GM23338 (cell line): ENCODE measurements around the gene TMPRSS5. TPM values are rescaled to one million over a fixed set of nuclear protein-coding genes. Genes with fewer than 3 reads are reported as not detected.

ENCODE experiments used
- ATAC-seq: fragments of 200-7000 bp; cut with Tn5 transposase; 3 replicates; pipeline ENCODE4 v1.9.1; 2020
- DNase-seq: peaks from one replicate; pipeline ENCODE4 v3.0.0-alpha.2; 2015; ENCODE audit warnings: low spot score
- H2AFZ ChIP-seq: fragments of 200-600 bp; sonication (generic); 2 replicates; pipeline ENCODE4 v1.8.0; 2016; ENCODE audit warnings: antibody characterized with exemption, mild to moderate bottlenecking, moderate library complexity
- H3F3A ChIP-seq: fragments of 200-600 bp; sonication (generic); replicated peaks from 2 replicates; pipeline ENCODE4 v1.8.0; 2017; ENCODE audit warnings: antibody characterized with exemption, mixed run types, low read depth
- H3K27ac ChIP-seq: fragments of 200-600 bp; sonication (generic); 2 replicates; pipeline ENCODE4 v1.6.1; 2016; ENCODE audit warnings: low read depth
- H3K27me3 ChIP-seq: fragments of 200-600 bp; sonication (generic); 2 replicates; pipeline ENCODE4 v1.8.0; 2016; ENCODE audit warnings: mild to moderate bottlenecking, mixed run types, moderate library complexity; ENCODE audit not compliant: insufficient read depth
- H3K36me3 ChIP-seq: fragments of 200-600 bp; sonication (generic); 2 replicates; pipeline ENCODE4 v1.8.0; 2016; ENCODE audit warnings: mild to moderate bottlenecking; ENCODE audit not compliant: insufficient read depth
- H3K4me1 ChIP-seq: fragments of 200-600 bp; sonication (generic); 2 replicates; pipeline ENCODE4 v1.8.0; 2016; ENCODE audit warnings: mild to moderate bottlenecking, moderate library complexity; ENCODE audit not compliant: insufficient read depth
- H3K4me2 ChIP-seq: fragments of 200-600 bp; sonication (generic); 2 replicates; pipeline ENCODE4 v1.7.1; 2017; ENCODE audit warnings: mixed run types
- H3K4me3 ChIP-seq: fragments of 200-600 bp; sonication (generic); 2 replicates; pipeline ENCODE4 v1.6.1; 2016; ENCODE audit warnings: mixed run types
- H3K79me2 ChIP-seq: fragments of 200-600 bp; sonication (generic); replicated peaks from 2 replicates; pipeline ENCODE4 v1.8.0; 2017; ENCODE audit warnings: mild to moderate bottlenecking; ENCODE audit not compliant: insufficient read depth
- H3K9me2 ChIP-seq: fragments of 200-600 bp; sonication (generic); 2 replicates; pipeline ENCODE4 v1.8.0; 2017; ENCODE audit not compliant: insufficient read depth
- H4K20me1 ChIP-seq: fragments of 200-600 bp; sonication (generic); replicated peaks from 2 replicates; pipeline ENCODE4 v1.8.0; 2017; ENCODE audit warnings: mild to moderate bottlenecking; ENCODE audit not compliant: insufficient read depth
- H3K27ac Mint-ChIP-seq: 2 replicates; pipeline ENCODE4 v1.8.0; 2020; ENCODE audit warnings: inconsistent platforms, mild to moderate bottlenecking, moderate library complexity, mixed read lengths
- H3K27me3 Mint-ChIP-seq: 3 replicates; pipeline ENCODE4 v1.8.0; 2022; ENCODE audit warnings: low read depth, mild to moderate bottlenecking, moderate library complexity, mixed read lengths, inconsistent platforms; ENCODE audit not compliant: insufficient read depth, poor library complexity
- H3K36me3 Mint-ChIP-seq: 3 replicates; pipeline ENCODE4 v1.8.0; 2021; ENCODE audit warnings: low read depth, mild to moderate bottlenecking, inconsistent platforms, moderate library complexity, mixed read lengths
- H3K4me1 Mint-ChIP-seq: 3 replicates; pipeline ENCODE4 v1.8.0; 2020; ENCODE audit warnings: mild to moderate bottlenecking, inconsistent platforms, mixed read lengths
- H3K4me3 Mint-ChIP-seq: 3 replicates; pipeline ENCODE4 v1.8.0; 2021; ENCODE audit warnings: moderate library complexity, mild to moderate bottlenecking, inconsistent platforms, mixed read lengths
- H3K9me3 Mint-ChIP-seq: 3 replicates; pipeline ENCODE4 v1.8.0; 2020; ENCODE audit warnings: moderate library complexity, mild to moderate bottlenecking, inconsistent platforms, mixed read lengths
- CREB1 ChIP-seq: fragments of 250-450 bp; sonication (Bioruptor Pico); IDR thresholded peaks from 2 replicates; pipeline ENCODE4 v1.5.0; 2020; ENCODE audit warnings: low read depth, mild to moderate bottlenecking, moderate library complexity
- EZH2 ChIP-seq: fragments of 200-600 bp; sonication (generic); IDR thresholded peaks from one replicate; pipeline ENCODE4 v1.8.0; 2017; ENCODE audit warnings: antibody characterized with exemption, mild to moderate bottlenecking, low read depth; ENCODE audit not compliant: unreplicated experiment
- EZH2phosphoT487 ChIP-seq: fragments of 200-600 bp; sonication (generic); IDR thresholded peaks from one replicate; pipeline ENCODE4 v1.8.1; 2018; ENCODE audit warnings: antibody characterized with exemption; ENCODE audit not compliant: unreplicated experiment
- JUNB ChIP-seq: IDR thresholded peaks from one replicate; pipeline ENCODE4 v1.6.1; 2016; ENCODE audit warnings: antibody characterized with exemption; ENCODE audit not compliant: unreplicated experiment
- NANOG ChIP-seq: IDR thresholded peaks from 2 replicates; pipeline ENCODE4 v1.6.1; 2016; ENCODE audit warnings: antibody characterized with exemption, borderline replicate concordance
- POLR2AphosphoS5 ChIP-seq: IDR thresholded peaks from 2 replicates; pipeline ENCODE4 v1.6.1; 2016; ENCODE audit warnings: antibody characterized with exemption, low read depth
- STAT1 ChIP-seq: IDR thresholded peaks from one replicate; pipeline ENCODE4 v1.6.1; 2016; ENCODE audit warnings: antibody characterized with exemption; ENCODE audit not compliant: unreplicated experiment
- ZNF114 ChIP-seq: fragments of 250-450 bp; sonication (Bioruptor Pico); IDR thresholded peaks from 2 replicates; pipeline ENCODE4 v1.5.0; 2020; ENCODE audit warnings: mild to moderate bottlenecking, moderate library complexity
- ZNF331 ChIP-seq: fragments of 250-450 bp; sonication (Bioruptor Pico); IDR thresholded peaks from 2 replicates; pipeline ENCODE4 v1.5.0; 2020; ENCODE audit warnings: low read depth, mild to moderate bottlenecking, moderate library complexity
- polyA plus RNA-seq: library from polyadenylated mRNA; unstranded; fragments of >200 nt; fragmentation: Nextera tagmentation; extraction: Ambion mirVana; gene quantifications from 2 replicates; pipeline ENCODE4 v1.2.1, GENCODE V29; 2016
- total RNA-seq: library from RNA; depleted of rRNA; stranded (reverse); fragments of >200 nt; shearing (Covaris generic); gene quantifications from 2 replicates; pipeline ENCODE4 v1.2.3, GENCODE V29; 2014
- TF ChIP-seq, protein P1 (sequence below): fragments of 250-450 bp; sonication (Bioruptor Pico); IDR thresholded peaks from 2 replicates; pipeline ENCODE4 v1.5.0; 2020; ENCODE audit warnings: mild to moderate bottlenecking, moderate library complexity
- TF ChIP-seq, protein P2 (sequence below): IDR thresholded peaks from 2 replicates; pipeline ENCODE4 v1.6.1; 2016; ENCODE audit warnings: antibody characterized with exemption
- TF ChIP-seq, protein P3 (sequence below): IDR thresholded peaks from one replicate; pipeline ENCODE4 v1.6.1; 2018; ENCODE audit warnings: antibody characterized with exemption; ENCODE audit not compliant: unreplicated experiment
- TF ChIP-seq, protein P4 (sequence below), 2 experiments: fragments of 200-600 bp in 1 of 2; sonication (generic) in 1 of 2; conservative IDR thresholded peaks; 2 replicates each; pipeline versions ENCODE4 v1.5.1 to v1.6.1; 2016 to 2017; ENCODE audit warnings: antibody characterized with exemption in 2 of 2, low read depth in 2 of 2, mild to moderate bottlenecking in 2 of 2, moderate library complexity in 1 of 2

Gene TMPRSS5
- total and polyA plus RNA-seq, 2 experiments from 2014 or later: not detected

DNA sequence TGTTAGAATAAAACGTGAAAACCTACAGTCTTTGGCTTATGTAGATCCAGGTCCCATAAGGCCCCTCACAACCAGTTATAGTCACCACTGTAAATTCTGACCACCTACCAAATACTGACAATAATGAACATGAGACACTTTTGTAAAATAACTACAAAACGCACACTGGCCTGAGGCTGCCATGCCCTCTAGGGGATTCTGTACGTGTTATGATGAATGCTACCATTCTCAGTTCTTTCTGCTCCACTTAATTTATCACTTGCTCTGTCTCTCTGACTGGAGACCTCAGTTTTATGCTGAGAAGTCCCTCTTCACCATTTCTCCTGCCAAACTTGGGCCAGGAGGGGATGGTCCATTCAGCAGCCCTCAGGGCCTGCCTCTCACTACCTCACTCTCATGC, 18.7 kb upstream of the TMPRSS5 start:
- Histone ChIP-seq H3K27me3 (no peaks in the 10 kb centered on the region), H3K9me2 (no peaks in the 10 kb centered on the region), H3K4me1 (no peaks in the 10 kb centered on the region), H3K4me3 (no peak overlapping the region), H3K4me2 (no peak overlapping the region), H4K20me1 (no peaks in the 10 kb centered on the region), H2AFZ (no peak overlapping the region), H3K36me3 (no peaks in the 10 kb centered on the region), H3K79me2 (no peaks in the 10 kb centered on the region), H3F3A (no peaks in the 10 kb centered on the region), H3K27ac (no peak overlapping the region)
- no peaks in the 10 kb centered on the region for H3K9me3 Mint-ChIP-seq
- H3K36me3 Mint-ChIP-seq: peaks cover 4% of the 10 kb centered on the region; the same call in 2 of the 3 replicates
- TF ChIP-seq, protein P1, sequence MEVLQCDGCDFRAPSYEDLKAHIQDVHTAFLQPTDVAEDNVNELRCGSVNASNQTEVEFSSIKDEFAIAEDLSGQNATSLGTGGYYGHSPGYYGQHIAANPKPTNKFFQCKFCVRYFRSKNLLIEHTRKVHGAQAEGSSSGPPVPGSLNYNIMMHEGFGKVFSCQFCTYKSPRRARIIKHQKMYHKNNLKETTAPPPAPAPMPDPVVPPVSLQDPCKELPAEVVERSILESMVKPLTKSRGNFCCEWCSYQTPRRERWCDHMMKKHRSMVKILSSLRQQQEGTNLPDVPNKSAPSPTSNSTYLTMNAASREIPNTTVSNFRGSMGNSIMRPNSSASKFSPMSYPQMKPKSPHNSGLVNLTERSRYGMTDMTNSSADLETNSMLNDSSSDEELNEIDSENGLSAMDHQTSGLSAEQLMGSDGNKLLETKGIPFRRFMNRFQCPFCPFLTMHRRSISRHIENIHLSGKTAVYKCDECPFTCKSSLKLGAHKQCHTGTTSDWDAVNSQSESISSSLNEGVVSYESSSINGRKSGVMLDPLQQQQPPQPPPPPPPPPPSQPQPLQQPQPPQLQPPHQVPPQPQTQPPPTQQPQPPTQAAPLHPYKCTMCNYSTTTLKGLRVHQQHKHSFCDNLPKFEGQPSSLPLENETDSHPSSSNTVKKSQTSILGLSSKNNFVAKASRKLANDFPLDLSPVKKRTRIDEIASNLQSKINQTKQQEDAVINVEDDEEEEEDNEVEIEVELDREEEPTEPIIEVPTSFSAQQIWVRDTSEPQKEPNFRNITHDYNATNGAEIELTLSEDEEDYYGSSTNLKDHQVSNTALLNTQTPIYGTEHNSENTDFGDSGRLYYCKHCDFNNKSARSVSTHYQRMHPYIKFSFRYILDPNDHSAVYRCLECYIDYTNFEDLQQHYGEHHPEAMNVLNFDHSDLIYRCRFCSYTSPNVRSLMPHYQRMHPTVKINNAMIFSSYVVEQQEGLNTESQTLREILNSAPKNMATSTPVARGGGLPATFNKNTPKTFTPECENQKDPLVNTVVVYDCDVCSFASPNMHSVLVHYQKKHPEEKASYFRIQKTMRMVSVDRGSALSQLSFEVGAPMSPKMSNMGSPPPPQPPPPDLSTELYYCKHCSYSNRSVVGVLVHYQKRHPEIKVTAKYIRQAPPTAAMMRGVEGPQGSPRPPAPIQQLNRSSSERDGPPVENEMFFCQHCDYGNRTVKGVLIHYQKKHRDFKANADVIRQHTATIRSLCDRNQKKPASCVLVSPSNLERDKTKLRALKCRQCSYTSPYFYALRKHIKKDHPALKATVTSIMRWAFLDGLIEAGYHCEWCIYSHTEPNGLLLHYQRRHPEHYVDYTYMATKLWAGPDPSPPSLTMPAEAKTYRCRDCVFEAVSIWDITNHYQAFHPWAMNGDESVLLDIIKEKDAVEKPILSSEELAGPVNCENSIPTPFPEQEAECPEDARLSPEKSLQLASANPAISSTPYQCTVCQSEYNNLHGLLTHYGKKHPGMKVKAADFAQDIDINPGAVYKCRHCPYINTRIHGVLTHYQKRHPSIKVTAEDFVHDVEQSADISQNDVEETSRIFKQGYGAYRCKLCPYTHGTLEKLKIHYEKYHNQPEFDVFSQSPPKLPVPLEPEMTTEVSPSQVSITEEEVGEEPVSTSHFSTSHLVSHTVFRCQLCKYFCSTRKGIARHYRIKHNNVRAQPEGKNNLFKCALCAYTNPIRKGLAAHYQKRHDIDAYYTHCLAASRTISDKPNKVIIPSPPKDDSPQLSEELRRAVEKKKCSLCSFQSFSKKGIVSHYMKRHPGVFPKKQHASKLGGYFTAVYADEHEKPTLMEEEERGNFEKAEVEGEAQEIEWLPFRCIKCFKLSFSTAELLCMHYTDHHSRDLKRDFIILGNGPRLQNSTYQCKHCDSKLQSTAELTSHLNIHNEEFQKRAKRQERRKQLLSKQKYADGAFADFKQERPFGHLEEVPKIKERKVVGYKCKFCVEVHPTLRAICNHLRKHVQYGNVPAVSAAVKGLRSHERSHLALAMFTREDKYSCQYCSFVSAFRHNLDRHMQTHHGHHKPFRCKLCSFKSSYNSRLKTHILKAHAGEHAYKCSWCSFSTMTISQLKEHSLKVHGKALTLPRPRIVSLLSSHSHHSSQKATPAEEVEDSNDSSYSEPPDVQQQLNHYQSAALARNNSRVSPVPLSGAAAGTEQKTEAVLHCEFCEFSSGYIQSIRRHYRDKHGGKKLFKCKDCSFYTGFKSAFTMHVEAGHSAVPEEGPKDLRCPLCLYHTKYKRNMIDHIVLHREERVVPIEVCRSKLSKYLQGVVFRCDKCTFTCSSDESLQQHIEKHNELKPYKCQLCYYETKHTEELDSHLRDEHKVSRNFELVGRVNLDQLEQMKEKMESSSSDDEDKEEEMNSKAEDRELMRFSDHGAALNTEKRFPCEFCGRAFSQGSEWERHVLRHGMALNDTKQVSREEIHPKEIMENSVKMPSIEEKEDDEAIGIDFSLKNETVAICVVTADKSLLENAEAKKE: no peak
- TF ChIP-seq, protein P2, sequence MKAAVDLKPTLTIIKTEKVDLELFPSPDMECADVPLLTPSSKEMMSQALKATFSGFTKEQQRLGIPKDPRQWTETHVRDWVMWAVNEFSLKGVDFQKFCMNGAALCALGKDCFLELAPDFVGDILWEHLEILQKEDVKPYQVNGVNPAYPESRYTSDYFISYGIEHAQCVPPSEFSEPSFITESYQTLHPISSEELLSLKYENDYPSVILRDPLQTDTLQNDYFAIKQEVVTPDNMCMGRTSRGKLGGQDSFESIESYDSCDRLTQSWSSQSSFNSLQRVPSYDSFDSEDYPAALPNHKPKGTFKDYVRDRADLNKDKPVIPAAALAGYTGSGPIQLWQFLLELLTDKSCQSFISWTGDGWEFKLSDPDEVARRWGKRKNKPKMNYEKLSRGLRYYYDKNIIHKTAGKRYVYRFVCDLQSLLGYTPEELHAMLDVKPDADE: no peak
- TF ChIP-seq STAT1 (no peak), EZH2 (no peak), ZNF114 (CRISPR knock-in tag) (no peak), JUNB (no peak), POLR2AphosphoS5 (no peak), NANOG (no peak), CREB1 (CRISPR knock-in tag) (no peak), EZH2phosphoT487 (no peak), ZNF331 (CRISPR knock-in tag) (no peak)
- TF ChIP-seq, protein P3, sequence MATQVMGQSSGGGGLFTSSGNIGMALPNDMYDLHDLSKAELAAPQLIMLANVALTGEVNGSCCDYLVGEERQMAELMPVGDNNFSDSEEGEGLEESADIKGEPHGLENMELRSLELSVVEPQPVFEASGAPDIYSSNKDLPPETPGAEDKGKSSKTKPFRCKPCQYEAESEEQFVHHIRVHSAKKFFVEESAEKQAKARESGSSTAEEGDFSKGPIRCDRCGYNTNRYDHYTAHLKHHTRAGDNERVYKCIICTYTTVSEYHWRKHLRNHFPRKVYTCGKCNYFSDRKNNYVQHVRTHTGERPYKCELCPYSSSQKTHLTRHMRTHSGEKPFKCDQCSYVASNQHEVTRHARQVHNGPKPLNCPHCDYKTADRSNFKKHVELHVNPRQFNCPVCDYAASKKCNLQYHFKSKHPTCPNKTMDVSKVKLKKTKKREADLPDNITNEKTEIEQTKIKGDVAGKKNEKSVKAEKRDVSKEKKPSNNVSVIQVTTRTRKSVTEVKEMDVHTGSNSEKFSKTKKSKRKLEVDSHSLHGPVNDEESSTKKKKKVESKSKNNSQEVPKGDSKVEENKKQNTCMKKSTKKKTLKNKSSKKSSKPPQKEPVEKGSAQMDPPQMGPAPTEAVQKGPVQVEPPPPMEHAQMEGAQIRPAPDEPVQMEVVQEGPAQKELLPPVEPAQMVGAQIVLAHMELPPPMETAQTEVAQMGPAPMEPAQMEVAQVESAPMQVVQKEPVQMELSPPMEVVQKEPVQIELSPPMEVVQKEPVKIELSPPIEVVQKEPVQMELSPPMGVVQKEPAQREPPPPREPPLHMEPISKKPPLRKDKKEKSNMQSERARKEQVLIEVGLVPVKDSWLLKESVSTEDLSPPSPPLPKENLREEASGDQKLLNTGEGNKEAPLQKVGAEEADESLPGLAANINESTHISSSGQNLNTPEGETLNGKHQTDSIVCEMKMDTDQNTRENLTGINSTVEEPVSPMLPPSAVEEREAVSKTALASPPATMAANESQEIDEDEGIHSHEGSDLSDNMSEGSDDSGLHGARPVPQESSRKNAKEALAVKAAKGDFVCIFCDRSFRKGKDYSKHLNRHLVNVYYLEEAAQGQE: no peak
- TF ChIP-seq, protein P4, sequence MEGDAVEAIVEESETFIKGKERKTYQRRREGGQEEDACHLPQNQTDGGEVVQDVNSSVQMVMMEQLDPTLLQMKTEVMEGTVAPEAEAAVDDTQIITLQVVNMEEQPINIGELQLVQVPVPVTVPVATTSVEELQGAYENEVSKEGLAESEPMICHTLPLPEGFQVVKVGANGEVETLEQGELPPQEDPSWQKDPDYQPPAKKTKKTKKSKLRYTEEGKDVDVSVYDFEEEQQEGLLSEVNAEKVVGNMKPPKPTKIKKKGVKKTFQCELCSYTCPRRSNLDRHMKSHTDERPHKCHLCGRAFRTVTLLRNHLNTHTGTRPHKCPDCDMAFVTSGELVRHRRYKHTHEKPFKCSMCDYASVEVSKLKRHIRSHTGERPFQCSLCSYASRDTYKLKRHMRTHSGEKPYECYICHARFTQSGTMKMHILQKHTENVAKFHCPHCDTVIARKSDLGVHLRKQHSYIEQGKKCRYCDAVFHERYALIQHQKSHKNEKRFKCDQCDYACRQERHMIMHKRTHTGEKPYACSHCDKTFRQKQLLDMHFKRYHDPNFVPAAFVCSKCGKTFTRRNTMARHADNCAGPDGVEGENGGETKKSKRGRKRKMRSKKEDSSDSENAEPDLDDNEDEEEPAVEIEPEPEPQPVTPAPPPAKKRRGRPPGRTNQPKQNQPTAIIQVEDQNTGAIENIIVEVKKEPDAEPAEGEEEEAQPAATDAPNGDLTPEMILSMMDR (conservative IDR thresholded peaks at IDR 0.05; ENCODE audit: low read depth in 2 of 2): no peak
- no peak overlapping the region for H3K27ac Mint-ChIP-seq
- no peak overlapping the region for H3K4me3 Mint-ChIP-seq
- no peak for ATAC-seq
- peaks cover 5% of the 10 kb centered on the region; the same call in 2 of the 3 replicates for H3K4me1 Mint-ChIP-seq
- H3K27me3 Mint-ChIP-seq: no peaks in the 10 kb centered on the region
- DNase-seq: no peak
